Stimulated activated CD8-positive, alpha-beta memory T cell treated with anti-CD3 and anti-CD28 coated beads, Interleukin-7, amount 100 ng/mL, for 1 hour (primary cell): ENCODE measurements around the gene PHF2.

Experiments
- DNase-seq, 2 donors: peaks; one replicate each; pipeline ENCODE4 v3.0.0-alpha.2; 2020; ENCODE audit warnings: low read depth in 2 of 2

The PHF2 gene

GRCh38 chr9:93630806-93631411 lies 54.5 kb downstream of the PHF2 start:
- DNase-seq, result no peak

- DNase-seq, result no peak
These were observed 57.3 kb downstream of the PHF2 start for GRCh38 chr9:93633492-93634221.

- DNase-seq, result no peak
These were observed 58.2 kb downstream of the PHF2 start for GRCh38 chr9:93634311-93635185.

GRCh38 chr9:93635186-93636107 lies 59.1 kb downstream of the PHF2 start:
- no peak for DNase-seq

- no peak for DNase-seq
These were observed 59.8 kb downstream of the PHF2 start for GRCh38 chr9:93636172-93636661.

GRCh38 chr9:93636667-93637066 lies 60.3 kb downstream of the PHF2 start:
- DNase-seq, result no peak

- no peak for DNase-seq
These were observed 61.5 kb downstream of the PHF2 start for GRCh38 chr9:93637886-93638285.

- no peak for DNase-seq
These were observed 63.6 kb downstream of the PHF2 start for GRCh38 chr9:93640027-93640426.

- no peak for DNase-seq
These were observed 66.6 kb downstream of the PHF2 start for GRCh38 chr9:93642961-93643360.

GRCh38 chr9:93644397-93645088 lies 68.2 kb downstream of the PHF2 start:
- no peak for DNase-seq

GRCh38 chr9:93645149-93645889 lies 68.9 kb downstream of the PHF2 start:
- no peak for DNase-seq

- DNase-seq, result no peak
These were observed 69.7 kb downstream of the PHF2 start for GRCh38 chr9:93645921-93646639.

GRCh38 chr9:93646640-93647178 lies 70.3 kb downstream of the PHF2 start:
- DNase-seq, result no peak

- DNase-seq, result no peak
These were observed 71.8 kb downstream of the PHF2 start for GRCh38 chr9:93648181-93648580.

- no peak for DNase-seq
These were observed 72.5 kb downstream of the PHF2 start for GRCh38 chr9:93648836-93649235.

- no peak for DNase-seq
These were observed 73.4 kb downstream of the PHF2 start for GRCh38 chr9:93649610-93650261.

GRCh38 chr9:93650448-93650847 lies 74.1 kb downstream of the PHF2 start:
- DNase-seq, result no peak

- DNase-seq, result no peak
These were observed 75.2 kb downstream of the PHF2 start for GRCh38 chr9:93651521-93651950.
